HepG2 (cell line): ENCODE results near the gene NTPCR. TPM values are rescaled to one million over a fixed set of nuclear protein-coding genes. Genes with fewer than 3 reads are reported as not detected.

Source experiments
- ATAC-seq: fragments of 200-7000 bp; cut with Tn5 transposase; 3 replicates; pipeline ENCODE4 v1.9.1; 2020; ENCODE audit warnings: mild to moderate bottlenecking, moderate library complexity
- BruUV-seq: library from RNA; stranded (reverse); fragments of 400-500 nt; replicated peaks from 2 replicates; lab custom pipeline; 2021; lab: Mats Ljungman, UMichigan
- CTCF ChIA-PET: fragments of 300-600 bp; formaldehyde crosslinking; extraction: SDS; loops from one replicate; lab custom pipeline; 2021; ENCODE audit warnings: low total read pairs, inconsistent platforms, low intra/inter-chr PET ratio; lab: Yijun Ruan, JAX
- POLR2A ChIA-PET: fragments of 350-600 bp; sonication (Branson Sonifier 250); formaldehyde crosslinking; loops from one replicate; lab custom pipeline; 2020; ENCODE audit warnings: antibody characterized with exemption, inconsistent platforms; lab: Yijun Ruan, JAX
- DNase-seq: peaks from one replicate; pipeline ENCODE4 v3.0.0-alpha.2; 2015; ENCODE audit warnings: low spot score
- FAIRE-seq: peaks from 3 replicates; lab custom pipeline; 2011; peaks lifted over from hg19 to GRCh38; lab: Jason Lieb, UNC
- H2AFZ ChIP-seq: one replicate; pipeline ENCODE4 v1.6.1; 2011; ENCODE audit warnings: low read length, inconsistent platforms
- H3K27ac ChIP-seq: fragments of 300-600 bp; 3 replicates; pipeline ENCODE4 v1.8.0; 2011; ENCODE audit warnings: mixed run types, mild to moderate bottlenecking, mixed read lengths, low read length, inconsistent platforms; ENCODE audit not compliant: insufficient read depth; ENCODE audit errors: extremely low read length
- H3K27me3 ChIP-seq, 2 experiments: fragments of 200-600 bp in 1 of 2; 2 replicates in 1 of 2; 3 replicates in 1 of 2; pipeline versions ENCODE4 v1.6.0 to v1.8.0; 2011; ENCODE audit warnings: low read length in 2 of 2, mild to moderate bottlenecking in 2 of 2, moderate library complexity in 2 of 2, inconsistent platforms in 1 of 2; ENCODE audit not compliant: insufficient read depth in 2 of 2, control insufficient read depth in 1 of 2
- H3K36me3 ChIP-seq, 2 experiments: fragments of 200-600 bp in 1 of 2; replicated peaks in 1 of 2; 2 replicates in 1 of 2; 3 replicates in 1 of 2; pipeline versions ENCODE4 v1.5.1 to v1.8.0; 2011; ENCODE audit warnings: low read length in 2 of 2, inconsistent platforms in 1 of 2; ENCODE audit not compliant: insufficient read depth in 2 of 2, control insufficient read depth in 1 of 2
- H3K4me1 ChIP-seq: 2 replicates; pipeline ENCODE4 v1.5.1; 2012; ENCODE audit warnings: low read length, inconsistent platforms; ENCODE audit not compliant: insufficient read depth
- H3K4me2 ChIP-seq: 2 replicates; pipeline ENCODE4 v1.6.0; 2011; ENCODE audit warnings: low read depth, low read length, inconsistent platforms
- H3K4me3 ChIP-seq, 3 experiments: fragments of 200-600 bp in 1 of 3; sonication (generic), shearing (Covaris generic) in 1 of 3; replicated peaks in 1 of 3; 2 replicates each; pipeline ENCODE4 v1.5.1; 2011 to 2016; ENCODE audit warnings: low read length in 3 of 3, inconsistent platforms in 2 of 3, low read depth in 2 of 3, mild to moderate bottlenecking in 2 of 3, control low read depth in 1 of 3, mixed read lengths in 1 of 3; ENCODE audit not compliant: insufficient read depth in 1 of 3
- H3K79me2 ChIP-seq: one replicate; pipeline ENCODE4 v1.6.1; 2011; ENCODE audit warnings: low read length, inconsistent platforms; ENCODE audit not compliant: insufficient read depth
- H3K9ac ChIP-seq: 2 replicates; pipeline ENCODE4 v1.6.0; 2011; ENCODE audit warnings: mild to moderate bottlenecking, low read depth, low read length, inconsistent platforms; ENCODE audit not compliant: insufficient read depth
- H3K9me3 ChIP-seq: 2 replicates; pipeline ENCODE4 v1.5.1; 2012; ENCODE audit warnings: mild to moderate bottlenecking, low read length
- H4K20me1 ChIP-seq: 2 replicates; pipeline ENCODE4 v1.6.0; 2011; ENCODE audit warnings: inconsistent platforms, mild to moderate bottlenecking, low read length, moderate library complexity; ENCODE audit not compliant: insufficient read depth
- CCAR2 ChIP-seq: fragments of 200-400 bp; formaldehyde crosslinking; optimal IDR thresholded peaks from 2 replicates; pipeline ENCODE3; 2018; ENCODE audit warnings: low read depth, mild to moderate bottlenecking, low read length, moderate library complexity
- DZIP1 ChIP-seq: sonication (generic); formaldehyde crosslinking; IDR thresholded peaks from 2 replicates; pipeline ENCODE4 v1.5.0; 2020; ENCODE audit warnings: mild to moderate bottlenecking, missing genetic modification reagents
- E2F1 ChIP-seq: sonication (generic); formaldehyde crosslinking; IDR thresholded peaks from 2 replicates; pipeline ENCODE4 v1.5.0; 2020; ENCODE audit warnings: missing genetic modification reagents
- JARID2 ChIP-seq: sonication (generic); formaldehyde crosslinking; IDR thresholded peaks from 2 replicates; pipeline ENCODE4 v1.8.1; 2023; ENCODE audit warnings: missing genetic modification reagents, inconsistent platforms; ENCODE audit not compliant: insufficient replicate concordance
- KLF6 ChIP-seq: IDR thresholded peaks from 2 replicates; pipeline ENCODE4 v1.8.0; 2016; ENCODE audit warnings: missing biosample characterization, missing genetic modification reagents
- MTF1 ChIP-seq: sonication (generic); formaldehyde crosslinking; IDR thresholded peaks from 2 replicates; pipeline ENCODE4 v1.5.0; 2020; ENCODE audit warnings: missing genetic modification reagents
- RORA ChIP-seq: sonication (generic); formaldehyde crosslinking; IDR thresholded peaks from 2 replicates; pipeline ENCODE4 v1.5.0; 2020; ENCODE audit warnings: mild to moderate bottlenecking, missing genetic modification reagents, moderate library complexity
- THRA ChIP-seq: sonication (generic); formaldehyde crosslinking; IDR thresholded peaks from 2 replicates; pipeline ENCODE4 v1.4.0; 2020; ENCODE audit warnings: missing genetic modification reagents, borderline replicate concordance
- ZBTB43 ChIP-seq: sonication (generic); formaldehyde crosslinking; conservative IDR thresholded peaks from 2 replicates; pipeline ENCODE4 v1.4.0; 2020; ENCODE audit warnings: missing genetic modification reagents
- ZNF704 ChIP-seq: sonication (generic); formaldehyde crosslinking; IDR thresholded peaks from 2 replicates; pipeline ENCODE4 v1.8.1; 2023; ENCODE audit warnings: mild to moderate bottlenecking, inconsistent platforms, moderate library complexity, missing genetic modification reagents, borderline replicate concordance
- WGBS: methylation state at CpG from one replicate; pipeline ENCODE4 v1.1.6; 2017; ENCODE audit warnings: low lambda C conversion rate; 5-methylcytosine and 5-hydroxymethylcytosine counted together
- in situ Hi-C: cut with HindIII; loops from 2 replicates; pipeline ENCODE4 v1.10.0; 2017; ENCODE audit warnings: low pct_unique_long_range_greater_than_20kb; ENCODE audit not compliant: extremely low pct_ligation_motif_present
- intact Hi-C: fragments of 100-400 bp; cut with micrococcal nuclease; formaldehyde crosslinking; loops from one replicate; pipeline ENCODE4 v1.10.0; 2022; ENCODE audit not compliant: unreplicated experiment
- polyA plus RNA-seq, 8 experiments: library from polyadenylated mRNA; depleted of rRNA in 3 of 8; stranded (reverse) in 7 of 8; unstranded in 1 of 8; fragments of >200 nt; fragmentation: Illumina TruSeq in 4 of 8; extraction: Trizol in 4 of 8; gene quantifications; 2 replicates each; pipeline versions ENCODE4 v1.2.1 to v1.2.3, GENCODE V29; 2011 to 2016; ENCODE audit warnings: low read depth in 4 of 8, missing spikeins in 1 of 8, mixed read lengths in 1 of 8; ENCODE audit not compliant: insufficient read depth in 1 of 8
- total RNA-seq, 5 experiments: library from RNA; depleted of rRNA; stranded (reverse); fragments of >200 nt; fragmentation: Illumina TruSeq; extraction: Trizol; gene quantifications; 2 replicates each; pipeline ENCODE4 v1.2.3, GENCODE V29; 2016; ENCODE audit warnings: low read depth in 1 of 5

NTPCR gene
- total and polyA plus RNA-seq, 2 of the 13 experiments (the other 11 are each of a cell fraction or from before 2014, with no cell fraction given) = 11.7 to 47.0 TPM

- H4K20me1 ChIP-seq = no peaks in the 10 kb centered on the region
- 2% methylated on average over 2 of the region's 2 CpGs for WGBS
- FAIRE-seq = no peak
- no peak overlapping the region for H3K27ac ChIP-seq
- CTCF ChIA-PET = no interaction called here
- intact Hi-C loops = no loop called here
- H3K27me3 ChIP-seq = no peaks in the 10 kb centered on the region
- no peak overlapping the region for H3K4me3 ChIP-seq
- TF ChIP-seq THRA (CRISPR knock-in tag) = no peak
- TF ChIP-seq, all 625 proteins: peak for 0
- Histone ChIP-seq H3K79me2 (no peaks in the 10 kb centered on the region), H3K4me1 (no peaks in the 10 kb centered on the region), H2AFZ (no peak overlapping the region), H3K4me2 (no peak overlapping the region), H3K9ac (no peak overlapping the region), H3K36me3 (no peaks in the 10 kb centered on the region), H3K9me3 (no peaks in the 10 kb centered on the region)
- ATAC-seq (no peak), DNase-seq (no peak)
- BruUV-seq = no TSS peak
- POLR2A ChIA-PET = no interaction called here
- in situ Hi-C loops = no loop called here
Measured at GRCh38 chr1:232921381-232921780, 29.0 kb upstream of the NTPCR start.

GRCh38 chr1:232922485-232922884, 27.9 kb upstream of the NTPCR start:
- ChIA-PET CTCF (no interaction called here), POLR2A (no interaction called here)
- no peak overlapping the region for H2AFZ ChIP-seq
- H3K36me3 ChIP-seq = no peaks in the 10 kb centered on the region
- intact Hi-C loops (no loop called here), in situ Hi-C loops (no loop called here)
- WGBS = 0% methylated on average over 2 of the region's 2 CpGs
- H3K4me2 ChIP-seq = no peak overlapping the region
- FAIRE-seq (no peak), DNase-seq (no peak), ATAC-seq (no peak)
- no peak overlapping the region for H3K4me3 ChIP-seq
- H4K20me1 ChIP-seq = no peaks in the 10 kb centered on the region
- no peaks in the 10 kb centered on the region for H3K9me3 ChIP-seq
- no peak overlapping the region for H3K27ac ChIP-seq
- H3K27me3 ChIP-seq = no peaks in the 10 kb centered on the region
- BruUV-seq = no TSS peak
- H3K79me2 ChIP-seq = no peaks in the 10 kb centered on the region
- no peak overlapping the region for H3K9ac ChIP-seq
- H3K4me1 ChIP-seq = no peaks in the 10 kb centered on the region
- TF ChIP-seq DZIP1 (CRISPR knock-in tag) = no peak
- TF ChIP-seq ZNF704 (CRISPR knock-in tag) = no peak
- TF ChIP-seq JARID2 (CRISPR knock-in tag) = no peak
- no peak for TF ChIP-seq MTF1
- TF ChIP-seq ZBTB43 (CRISPR knock-in tag) = no peak
- no peak for TF ChIP-seq RORA (CRISPR knock-in tag)
- TF ChIP-seq E2F1 (CRISPR knock-in tag) = no peak
- TF ChIP-seq KLF6 = no peak
- no peak for TF ChIP-seq CCAR2
